Adipocyte (in vitro differentiated cells): ENCODE measurements around the gene REP15.

Source experiments
- DNase-seq: peaks from one replicate; pipeline ENCODE4 v3.0.0-alpha.2; 2015; ENCODE audit warnings: low read depth
- H3K27me3 ChIP-seq: replicated peaks from 2 replicates; pipeline ENCODE4 v1.7.0; 2013; ENCODE audit warnings: mild to moderate bottlenecking, low read length, moderate library complexity; ENCODE audit not compliant: control insufficient read depth, insufficient read depth
- H3K36me3 ChIP-seq: 2 replicates; pipeline ENCODE4 v1.7.0; 2013; ENCODE audit warnings: low read length, mild to moderate bottlenecking, moderate library complexity; ENCODE audit not compliant: control insufficient read depth, insufficient read depth, severe bottlenecking
- H3K4me1 ChIP-seq: 2 replicates; pipeline ENCODE4 v1.7.0; 2013; ENCODE audit warnings: mild to moderate bottlenecking, low read length, moderate library complexity; ENCODE audit not compliant: control insufficient read depth, insufficient read depth
- H3K4me3 ChIP-seq: 2 replicates; pipeline ENCODE4 v1.7.0; 2013; ENCODE audit warnings: mild to moderate bottlenecking, low read length, moderate library complexity
- H3K9ac ChIP-seq: 2 replicates; pipeline ENCODE4 v1.7.0; 2013; ENCODE audit warnings: mild to moderate bottlenecking, low read length, moderate library complexity
- H3K9me3 ChIP-seq: 2 replicates; pipeline ENCODE4 v1.7.0; 2013; ENCODE audit warnings: mild to moderate bottlenecking, low read length, moderate library complexity; ENCODE audit not compliant: control insufficient read depth

The REP15 gene

DNA sequence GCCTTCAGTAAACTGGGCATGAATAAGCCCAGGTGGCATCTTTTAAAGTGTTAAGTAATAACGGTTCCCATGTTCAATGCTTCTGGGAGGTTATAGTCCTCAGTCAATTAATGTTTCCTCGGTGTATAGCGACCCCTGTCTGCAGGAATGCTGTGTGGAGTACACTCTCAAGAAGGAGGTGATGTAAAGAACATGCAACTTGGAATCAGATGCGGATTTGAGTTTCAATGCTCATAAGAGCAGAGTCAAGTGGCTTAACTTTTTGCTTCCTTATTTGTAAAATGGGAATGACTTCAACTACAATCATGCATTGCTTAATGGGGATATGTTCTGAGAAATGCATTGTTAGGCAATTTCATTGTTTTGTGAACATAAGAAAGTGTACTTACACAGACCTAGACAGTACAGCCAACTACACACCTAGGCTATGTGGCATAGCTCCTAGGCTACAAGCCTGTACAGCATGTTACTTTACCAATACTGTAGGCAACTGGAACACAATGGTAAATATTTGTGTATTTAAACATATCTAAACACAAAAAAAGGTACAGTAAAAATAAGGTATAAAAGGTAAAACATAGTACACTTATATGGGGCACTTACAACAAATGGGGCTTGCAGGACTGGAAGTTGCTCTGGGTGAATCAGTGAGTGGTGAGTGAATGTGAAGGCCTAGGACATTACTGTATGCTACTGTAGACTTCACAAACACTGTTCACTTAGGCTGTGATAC, 7.6 kb downstream of the REP15 start:
- Histone ChIP-seq H3K27me3 (no peaks in the 10 kb centered on the region), H3K4me3 (no peak overlapping the region), H3K4me1 (peaks cover 10% of the 10 kb centered on the region), H3K9me3 (no peaks in the 10 kb centered on the region), H3K36me3 (no peaks in the 10 kb centered on the region), H3K9ac (no peak overlapping the region)
- peak; percentile 98 for DNase-seq

DNA sequence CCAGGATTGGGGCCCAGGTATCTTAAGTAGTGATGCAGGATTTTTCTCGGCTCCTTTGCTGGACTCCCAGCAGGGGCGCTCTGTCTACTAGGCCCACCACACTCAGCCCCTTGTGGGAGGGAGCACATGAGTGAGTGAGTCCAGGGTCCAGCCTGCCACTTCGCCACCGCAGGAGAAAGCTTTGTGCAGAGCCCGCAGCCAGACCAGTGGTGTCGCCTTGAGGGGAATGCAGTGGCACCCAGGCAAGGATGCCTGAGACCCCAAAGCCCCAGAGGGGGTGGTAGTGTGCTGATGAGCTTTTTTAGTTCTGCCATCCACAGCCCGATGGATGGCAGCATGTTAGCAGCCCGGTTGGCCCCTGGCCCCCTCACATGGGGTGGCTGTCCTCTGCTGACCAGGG, 9.0 kb downstream of the REP15 start:
- DNase-seq, result no peak
- H3K9me3 ChIP-seq, result no peaks in the 10 kb centered on the region
- no peak overlapping the region for H3K9ac ChIP-seq
- H3K27me3 ChIP-seq, result no peaks in the 10 kb centered on the region
- H3K4me1 ChIP-seq, result peaks cover 10% of the 10 kb centered on the region
- no peak overlapping the region for H3K4me3 ChIP-seq
- no peaks in the 10 kb centered on the region for H3K36me3 ChIP-seq

DNA sequence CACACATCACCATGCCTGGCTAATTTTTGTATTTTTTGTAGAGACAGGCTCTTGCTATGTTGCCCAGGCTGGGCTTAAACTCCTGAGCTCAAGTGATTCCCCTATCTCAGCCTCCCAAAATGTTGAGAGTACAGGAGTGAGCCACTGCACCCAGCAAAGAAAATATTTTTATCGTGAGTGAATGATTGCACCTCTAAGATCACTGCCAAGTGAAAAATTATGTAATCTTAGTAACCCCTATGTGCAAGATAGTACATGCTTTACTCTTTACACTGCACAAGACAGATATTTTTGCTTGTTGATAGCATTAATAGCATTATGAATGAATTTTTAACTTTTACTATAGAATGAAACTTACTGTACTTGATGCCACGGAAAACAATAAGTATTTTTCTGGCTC, 11.0 kb downstream of the REP15 start:
- H3K9me3 ChIP-seq, result no peaks in the 10 kb centered on the region
- no peak for DNase-seq

DNA sequence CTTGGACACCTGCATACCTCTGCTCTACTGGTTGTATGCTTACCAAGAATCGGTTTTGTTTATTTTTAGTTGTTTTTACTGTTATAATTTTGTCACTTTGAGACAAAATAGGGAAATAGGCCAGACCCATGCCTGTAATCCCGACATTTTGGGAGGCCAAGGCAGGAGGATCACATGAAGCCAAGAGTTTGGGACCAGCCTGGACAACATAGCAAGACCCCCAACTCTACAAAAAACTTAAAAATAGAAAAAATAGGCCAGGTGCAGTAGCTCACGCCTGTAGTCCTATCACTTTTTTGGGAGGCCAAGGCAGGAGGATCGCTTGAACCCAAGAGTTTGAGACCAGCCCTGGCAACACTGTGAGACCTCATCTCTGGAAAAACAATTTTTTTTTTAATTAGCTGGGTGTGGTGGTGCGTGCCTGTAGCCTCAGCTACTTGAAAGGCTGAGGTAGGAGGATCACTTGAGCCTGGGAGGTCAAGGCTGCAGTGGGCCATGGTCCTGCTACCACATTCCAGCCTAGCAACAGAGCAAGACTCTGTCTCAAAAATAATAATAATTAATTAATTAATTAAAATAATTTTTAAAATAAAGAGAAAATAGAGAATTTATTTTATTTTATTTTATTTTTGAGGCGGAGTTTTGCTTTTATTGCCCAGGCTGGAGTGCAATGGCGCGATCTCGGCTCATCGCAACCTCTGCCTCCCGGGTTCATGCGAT, 13.1 kb downstream of the REP15 start:
- Histone ChIP-seq H3K36me3 (no peaks in the 10 kb centered on the region), H3K4me1 (peaks cover 12% of the 10 kb centered on the region), H3K27me3 (no peaks in the 10 kb centered on the region), H3K9ac (peak overlapping the region; percentile 98), H3K4me3 (peak overlapping the region; percentile 99), H3K9me3 (no peaks in the 10 kb centered on the region)
- no peak for DNase-seq

More for the DNA sequence above, 11.0 kb downstream of the REP15 start:
- Histone ChIP-seq H3K4me3 (no peak overlapping the region), H3K4me1 (peaks cover 17% of the 10 kb centered on the region), H3K36me3 (no peaks in the 10 kb centered on the region), H3K27me3 (no peaks in the 10 kb centered on the region), H3K9ac (no peak overlapping the region)

DNA sequence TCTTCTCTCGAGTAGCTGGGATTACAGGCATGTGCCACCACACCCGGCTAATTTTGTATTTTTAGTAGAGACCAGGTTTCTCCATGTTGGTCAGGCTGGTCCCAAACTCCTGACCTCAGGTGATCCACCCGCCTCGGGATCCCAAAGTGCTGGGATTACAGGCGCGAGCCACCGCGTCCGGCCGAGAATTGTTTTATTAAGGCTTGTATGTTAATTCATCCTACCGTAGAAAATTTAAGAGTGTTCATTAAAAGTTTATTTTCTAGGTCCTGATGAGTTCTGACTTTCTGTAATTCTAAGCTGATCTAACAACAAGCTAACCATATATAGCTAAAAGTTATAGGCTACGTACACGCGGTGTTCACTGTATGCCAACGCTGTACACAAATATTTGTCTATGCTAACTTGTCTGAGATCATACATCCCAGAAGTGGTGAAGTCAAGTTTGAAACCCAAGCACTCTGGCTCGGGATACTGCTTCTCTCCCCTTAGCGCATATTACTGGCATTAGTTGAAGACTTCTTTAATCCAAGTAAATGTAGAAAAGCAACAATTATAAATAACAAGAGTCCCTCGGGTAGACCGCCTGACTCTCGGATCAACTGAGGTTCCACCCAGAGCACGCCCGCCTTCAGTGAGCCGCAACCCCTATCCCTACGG, 13.8 kb downstream of the REP15 start:
- Histone ChIP-seq H3K4me1 (peaks cover 12% of the 10 kb centered on the region), H3K4me3 (peak overlapping the region; percentile 99), H3K36me3 (peaks cover 3% of the 10 kb centered on the region), H3K27me3 (no peaks in the 10 kb centered on the region), H3K9me3 (no peaks in the 10 kb centered on the region), H3K9ac (peak overlapping the region; percentile 98)
- DNase-seq, result peak; percentile 75

DNA sequence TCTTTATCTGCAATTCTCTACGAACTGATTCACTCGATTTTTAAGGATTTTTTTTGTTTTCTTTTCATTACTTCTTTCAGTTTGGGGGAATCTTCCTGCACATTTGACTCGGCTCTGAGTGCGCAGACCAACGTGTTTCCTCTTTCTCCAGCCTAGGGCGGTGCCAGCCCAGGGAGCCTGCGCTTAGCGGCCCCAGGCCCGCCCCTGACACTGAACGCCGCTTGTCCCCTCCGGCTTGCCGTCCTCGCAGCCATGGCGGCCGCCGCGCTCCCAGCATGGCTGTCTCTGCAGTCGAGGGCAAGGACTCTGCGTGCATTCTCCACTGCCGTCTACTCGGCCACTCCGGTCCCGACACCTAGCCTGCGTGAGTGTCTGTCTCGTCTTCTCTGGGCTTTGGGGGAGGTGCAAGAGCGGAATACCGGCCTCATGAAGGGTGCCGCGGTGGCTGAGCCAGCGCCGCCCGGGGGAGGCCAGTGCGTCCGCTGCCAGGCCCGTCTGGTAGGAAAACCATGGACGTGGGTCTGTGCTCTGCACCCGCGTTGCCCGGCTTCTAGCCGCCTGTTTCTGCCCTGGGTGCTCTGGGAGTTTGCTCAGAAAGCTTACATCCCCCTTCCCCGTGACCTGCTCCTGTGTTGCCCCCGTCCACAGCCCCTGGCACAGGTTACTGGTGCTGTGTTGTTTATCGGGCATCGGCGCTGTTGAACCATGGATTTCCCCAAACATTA, 14.5 kb downstream of the REP15 start, which contains the start of gene MRPS35:
TSS of gene MRPS35 (plus strand) at position 241 of the 725 bp plus-strand sequence. CDS start at position 253, 12 bp downstream.
- Histone ChIP-seq H3K4me1 (peaks cover 12% of the 10 kb centered on the region), H3K36me3 (peaks cover 10% of the 10 kb centered on the region), H3K9me3 (no peaks in the 10 kb centered on the region), H3K4me3 (peak within 1 kb of the TSS; percentile 99), H3K9ac (peak within 1 kb of the TSS; percentile 98), H3K27me3 (no peaks in the 10 kb centered on the region)
- DNase-seq, result peak; percentile 95

DNA sequence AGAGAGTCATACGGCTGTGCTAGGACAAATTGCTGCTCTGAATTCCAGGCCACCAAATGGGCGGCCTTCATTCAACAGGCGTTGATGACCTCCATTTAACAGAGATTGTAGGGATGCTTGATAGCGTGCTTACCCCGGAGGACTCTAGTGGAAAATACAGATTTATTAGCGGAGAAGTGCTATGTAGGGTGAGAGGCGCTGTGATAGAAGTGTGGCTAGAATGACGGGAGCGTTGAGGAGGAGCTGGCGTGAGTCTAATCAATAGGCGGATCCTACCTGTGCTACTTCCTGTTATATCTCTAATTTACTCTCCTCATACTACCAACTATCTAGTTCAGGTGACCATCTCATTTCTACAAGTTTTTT, 15.1 kb downstream of the REP15 start:
- H3K4me3 ChIP-seq, result peak overlapping the region; percentile 99
- DNase-seq, result peak; percentile 41
- no peaks in the 10 kb centered on the region for H3K27me3 ChIP-seq
- H3K9ac ChIP-seq, result peak overlapping the region; percentile 98
- peaks cover 13% of the 10 kb centered on the region for H3K36me3 ChIP-seq
- peaks cover 12% of the 10 kb centered on the region for H3K4me1 ChIP-seq
- no peaks in the 10 kb centered on the region for H3K9me3 ChIP-seq

DNA sequence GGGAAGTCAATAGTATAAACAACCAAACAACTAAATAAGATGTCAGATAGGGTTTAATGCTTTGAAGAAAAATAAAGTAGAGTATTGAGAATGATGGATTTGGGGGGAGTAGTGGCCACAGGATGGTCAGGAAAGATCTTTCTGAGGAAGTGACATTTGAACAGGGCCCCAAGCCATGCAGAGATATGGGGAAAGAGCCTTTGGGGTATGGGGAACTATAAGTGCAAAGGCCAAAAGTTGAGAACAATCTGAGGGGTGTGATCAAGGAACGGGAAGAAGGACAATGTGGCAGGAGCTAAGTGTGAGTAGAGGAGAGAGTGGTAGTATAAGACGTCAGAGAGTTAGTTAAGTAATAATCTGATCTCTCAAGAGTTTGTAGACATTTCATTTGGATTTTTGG, 15.7 kb downstream of the REP15 start:
- Histone ChIP-seq H3K4me1 (peaks cover 12% of the 10 kb centered on the region), H3K36me3 (peaks cover 20% of the 10 kb centered on the region), H3K4me3 (peak overlapping the region; percentile 99)

DNA sequence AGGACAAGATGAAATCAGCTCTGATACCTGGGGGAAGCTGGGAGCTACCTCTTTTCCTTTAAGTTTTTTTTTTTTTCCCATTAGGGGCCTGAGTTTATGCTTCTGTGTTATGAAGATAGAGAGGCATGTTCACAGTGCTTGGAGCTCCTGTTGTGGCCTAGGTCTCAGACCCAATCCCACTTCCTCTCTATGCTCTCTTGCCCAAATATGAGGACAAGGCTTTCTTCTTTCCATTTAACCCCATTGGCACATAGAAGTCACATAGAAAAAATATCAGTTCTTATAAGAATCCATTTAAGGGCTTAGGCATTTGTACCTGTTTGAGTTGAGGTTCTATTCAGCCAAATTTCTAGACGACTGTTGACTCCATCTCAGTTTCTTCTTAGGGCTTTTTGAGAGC, 27.0 kb downstream of the REP15 start:
- Histone ChIP-seq H3K9me3 (no peaks in the 10 kb centered on the region), H3K27me3 (no peaks in the 10 kb centered on the region), H3K4me3 (no peak overlapping the region), H3K9ac (no peak overlapping the region), H3K4me1 (no peaks in the 10 kb centered on the region), H3K36me3 (peaks cover 85% of the 10 kb centered on the region)
- DNase-seq, result no peak

More for the DNA sequence above, 15.7 kb downstream of the REP15 start:
- Histone ChIP-seq H3K9me3 (no peaks in the 10 kb centered on the region), H3K9ac (no peak overlapping the region), H3K27me3 (no peaks in the 10 kb centered on the region)
- DNase-seq, result no peak

DNA sequence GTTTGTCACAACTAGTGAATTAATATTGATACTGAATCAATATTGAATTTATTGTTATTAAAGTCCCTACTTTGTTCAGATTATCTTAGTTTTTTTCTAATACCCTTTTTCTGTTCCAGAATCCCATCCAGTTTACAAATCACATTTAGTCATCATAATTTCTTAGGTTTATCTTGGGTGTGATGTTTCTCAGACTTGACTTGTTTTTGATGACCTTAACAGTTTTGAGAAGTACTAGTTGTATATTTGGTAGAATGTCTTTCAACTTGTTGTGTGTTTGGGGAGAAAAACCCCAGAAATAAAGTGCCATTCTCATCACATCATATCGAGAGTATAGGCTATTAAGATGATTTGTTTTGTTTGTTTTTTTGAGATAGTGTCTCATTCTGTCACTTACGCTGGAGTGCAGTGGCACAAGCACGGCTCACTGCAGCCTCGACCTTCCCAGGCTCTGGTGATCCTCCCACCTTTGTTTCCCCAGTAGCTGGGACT, 33.9 kb downstream of the REP15 start:
- H3K9ac ChIP-seq, result no peak overlapping the region
- H3K9me3 ChIP-seq, result no peaks in the 10 kb centered on the region
- H3K27me3 ChIP-seq, result no peaks in the 10 kb centered on the region
- H3K4me3 ChIP-seq, result no peak overlapping the region
- peaks cover 7% of the 10 kb centered on the region for H3K4me1 ChIP-seq
- H3K36me3 ChIP-seq, result peaks cover 67% of the 10 kb centered on the region
- no peak for DNase-seq
